AG08396 (cell line): Measurements from ENCODE around the gene ESYT1.

Source experiments
- DNase-seq: peaks from one replicate; pipeline ENCODE4 v3.0.0; 2012; ENCODE audit warnings: low spot score, mixed read lengths

ESYT1 gene

GRCh38 chr12:56127888-56128669 lies at the start of gene ESYT1:
TSS of gene ESYT1 (plus strand) at chr12:56128267. CDS start at chr12:56128320, 53 bp downstream.
- peak; percentile 98 for DNase-seq

GRCh38 chr12:56078427-56078826 lies 49.6 kb upstream of the ESYT1 start:
- no peak for DNase-seq

GRCh38 chr12:56078931-56079722 lies 48.9 kb upstream of the ESYT1 start:
- DNase-seq, result peak; percentile 92

- peak; percentile 95 for DNase-seq
Observed at GRCh38 chr12:56079723-56080555, 48.1 kb upstream of the ESYT1 start, which contains the start of gene ERBB3. TSS of gene ERBB3 (plus strand) at chr12:56080165. CDS start at chr12:56080301, 136 bp downstream.

- no peak for DNase-seq
Observed at GRCh38 chr12:56080556-56081138, 47.4 kb upstream of the ESYT1 start.

- DNase-seq, result no peak
Observed at GRCh38 chr12:56081393-56082347, 46.4 kb upstream of the ESYT1 start.

GRCh38 chr12:56082382-56082781 lies 45.7 kb upstream of the ESYT1 start:
- no peak for DNase-seq

GRCh38 chr12:56082967-56083366 lies 45.1 kb upstream of the ESYT1 start:
- DNase-seq, result no peak

- DNase-seq, result no peak
Observed at GRCh38 chr12:56084958-56085543, 43.0 kb upstream of the ESYT1 start.

GRCh38 chr12:56086096-56086495 lies 42.0 kb upstream of the ESYT1 start:
- DNase-seq, result no peak

- DNase-seq, result no peak
Observed at GRCh38 chr12:56086608-56087007, 41.5 kb upstream of the ESYT1 start.

- DNase-seq, result no peak
Observed at GRCh38 chr12:56087220-56087619, 40.8 kb upstream of the ESYT1 start.

GRCh38 chr12:56097738-56098137 lies 30.3 kb upstream of the ESYT1 start:
- no peak for DNase-seq

- DNase-seq, result no peak
Observed at GRCh38 chr12:56098592-56098991, 29.5 kb upstream of the ESYT1 start.

GRCh38 chr12:56099787-56100186 lies 28.3 kb upstream of the ESYT1 start:
- DNase-seq, result no peak

GRCh38 chr12:56101045-56101444 lies 27.0 kb upstream of the ESYT1 start:
- DNase-seq, result no peak

GRCh38 chr12:56102683-56103065 lies 25.4 kb upstream of the ESYT1 start:
- DNase-seq, result no peak

GRCh38 chr12:56103066-56103711 lies 24.9 kb upstream of the ESYT1 start:
- no peak for DNase-seq

GRCh38 chr12:56103823-56104108 lies 24.3 kb upstream of the ESYT1 start:
- DNase-seq, result no peak
